NCI-H2227 treated with DMSO at 0.1 percent for 48 hours (cell line): ENCODE results near the gene GJB3.
"Not testable (repeated sequence)": the region's sequence is repeated elsewhere in the genome, so short reads cannot be mapped to it uniquely, and the experiment has no call there.

Source experiments
- DNase-seq: peaks from one replicate; lab custom pipeline; 2025; lab: John Stamatoyannopoulos, UW

GJB3 gene

GRCh38 chr1:34786521-34787325 lies 5.7 kb downstream of the GJB3 start:
- peak; percentile 89 for DNase-seq

GRCh38 chr1:34787461-34788420 lies 6.7 kb downstream of the GJB3 start:
- DNase-seq: no peak

- no peak for DNase-seq
Measured at GRCh38 chr1:34790985-34791384, 10.0 kb downstream of the GJB3 start.

- no peak for DNase-seq
Measured at GRCh38 chr1:34792424-34792823, 11.4 kb downstream of the GJB3 start.

GRCh38 chr1:34792868-34793727 lies 12.1 kb downstream of the GJB3 start, which contains the start of gene GJA4:
TSS of gene GJA4 (plus strand) at chr1:34792999. CDS start at chr1:34794214, 1,215 bp downstream.
- DNase-seq: no peak

- no peak for DNase-seq
Measured at GRCh38 chr1:34794001-34794789, 13.2 kb downstream of the GJB3 start.

GRCh38 chr1:34794790-34795180 lies 13.8 kb downstream of the GJB3 start:
- no peak for DNase-seq

- no peak for DNase-seq
Measured at GRCh38 chr1:34795916-34796315, 14.9 kb downstream of the GJB3 start.

- no peak for DNase-seq
Measured at GRCh38 chr1:34796990-34797389, 16.0 kb downstream of the GJB3 start.

- no peak for DNase-seq
Measured at GRCh38 chr1:34800214-34800613, 19.2 kb downstream of the GJB3 start.

GRCh38 chr1:34803770-34804169 lies 22.8 kb downstream of the GJB3 start:
- DNase-seq: no peak

GRCh38 chr1:34806396-34806795 lies 25.4 kb downstream of the GJB3 start:
- no peak for DNase-seq

- no peak for DNase-seq
Measured at GRCh38 chr1:34808051-34808810, 27.2 kb downstream of the GJB3 start.

- DNase-seq: not testable (repeated sequence)
Measured at GRCh38 chr1:34810781-34811180, 29.8 kb downstream of the GJB3 start.

GRCh38 chr1:34816332-34816731 lies 35.3 kb downstream of the GJB3 start:
- DNase-seq: no peak

- no peak for DNase-seq
Measured at GRCh38 chr1:34816778-34817177, 35.8 kb downstream of the GJB3 start.

GRCh38 chr1:34818862-34819261 lies 37.8 kb downstream of the GJB3 start:
- not testable (repeated sequence) for DNase-seq

GRCh38 chr1:34822202-34822601 lies 41.2 kb downstream of the GJB3 start:
- no peak for DNase-seq

- no peak for DNase-seq
Measured at GRCh38 chr1:34824817-34825454, 43.9 kb downstream of the GJB3 start.
